Measurements from ENCODE around the gene OAS2. TPM values are rescaled to one million over a fixed set of nuclear protein-coding genes. Genes with fewer than 3 reads are reported as not detected.
"Not testable (repeated sequence)": the region's sequence is repeated elsewhere in the genome, so short reads cannot be mapped to it uniquely, and the experiment has no call there.

The OAS2 gene
- total and polyA plus RNA-seq, 2 experiments from 2014 or later = 0.50 TPM; not detected in 1

- no peak for DNase-seq (ENCODE audit: low spot score)
- H3K27ac ChIP-seq = no peak overlapping the region
- H4K20me1 ChIP-seq (ENCODE audit: insufficient read depth, poor library complexity, severe bottlenecking) = no peaks in the 10 kb centered on the region
- WGBS (ENCODE audit: low lambda C conversion rate, missing lambda C conversion rate) = 78% methylated on average over 2 of the region's 2 CpGs
- H3K4me3 ChIP-seq = no peak overlapping the region
- no peaks in the 10 kb centered on the region for H3K4me1 ChIP-seq (ENCODE audit: insufficient read depth)
- peaks cover 2% of the 10 kb centered on the region for H3K9me3 ChIP-seq (ENCODE audit: low read depth)
- peaks cover 4% of the 10 kb centered on the region for H3K27me3 ChIP-seq
- H3K4me2 ChIP-seq = no peak overlapping the region
- H3K36me3 ChIP-seq (replicated peaks; ENCODE audit: insufficient read depth, low read depth) = no peaks in the 10 kb centered on the region
- no peaks in the 10 kb centered on the region for H3K9me2 ChIP-seq (replicated peaks; ENCODE audit: insufficient read depth)
- H2AFZ ChIP-seq = no peak overlapping the region
- TF ChIP-seq EZH2 (IDR thresholded peaks at IDR 0.05; ENCODE audit: borderline replicate concordance) (no peak), CTCF (IDR thresholded peaks at IDR 0.05; ENCODE audit: poor library complexity) (no peak), EZH2phosphoT487 (IDR thresholded peaks at IDR 0.05; ENCODE audit: low read depth, severe bottlenecking, unreplicated experiment) (no peak)
- H3K79me2 ChIP-seq = no peaks in the 10 kb centered on the region
These were observed 9.2 kb downstream of the OAS2 start for GRCh38 chr12:112987561-112987960.

GRCh38 chr12:112988224-112988623 is 9.9 kb downstream of the OAS2 start:
- no peaks in the 10 kb centered on the region for H3K4me1 ChIP-seq (ENCODE audit: insufficient read depth)
- H3K9me3 ChIP-seq (ENCODE audit: low read depth) = no peaks in the 10 kb centered on the region
- no peaks in the 10 kb centered on the region for H3K9me2 ChIP-seq (replicated peaks; ENCODE audit: insufficient read depth)
- H3K27me3 ChIP-seq = peaks cover 4% of the 10 kb centered on the region
- TF ChIP-seq CTCF (IDR thresholded peaks at IDR 0.05; ENCODE audit: poor library complexity) (no peak), EZH2phosphoT487 (IDR thresholded peaks at IDR 0.05; ENCODE audit: low read depth, severe bottlenecking, unreplicated experiment) (no peak), EZH2 (IDR thresholded peaks at IDR 0.05; ENCODE audit: borderline replicate concordance) (no peak)
- H2AFZ ChIP-seq = no peak overlapping the region
- H3K4me2 ChIP-seq = no peak overlapping the region
- H4K20me1 ChIP-seq (ENCODE audit: insufficient read depth, poor library complexity, severe bottlenecking) = no peaks in the 10 kb centered on the region
- no peak for DNase-seq (ENCODE audit: low spot score)
- H3K36me3 ChIP-seq (replicated peaks; ENCODE audit: insufficient read depth, low read depth) = no peaks in the 10 kb centered on the region
- no peaks in the 10 kb centered on the region for H3K79me2 ChIP-seq
- 79% methylated on average over 3 of the region's 3 CpGs for WGBS (ENCODE audit: low lambda C conversion rate, missing lambda C conversion rate)
- H3K4me3 ChIP-seq = no peak overlapping the region
- no peak overlapping the region for H3K27ac ChIP-seq

GRCh38 chr12:112988823-112989385 is 10.6 kb downstream of the OAS2 start:
- H3K36me3 ChIP-seq (replicated peaks; ENCODE audit: insufficient read depth, low read depth); H3K27me3 ChIP-seq; H3K27ac ChIP-seq; H3K9me2 ChIP-seq (replicated peaks; ENCODE audit: insufficient read depth); H2AFZ ChIP-seq; H3K4me3 ChIP-seq; H3K9me3 ChIP-seq (ENCODE audit: low read depth); DNase-seq (ENCODE audit: low spot score); H3K4me1 ChIP-seq (ENCODE audit: insufficient read depth); H4K20me1 ChIP-seq (ENCODE audit: insufficient read depth, poor library complexity, severe bottlenecking); H3K4me2 ChIP-seq; H3K79me2 ChIP-seq: not testable (repeated sequence)
- 83% methylated on average over 3 of the region's 3 CpGs for WGBS (ENCODE audit: low lambda C conversion rate, missing lambda C conversion rate)

- Histone ChIP-seq H3K79me2 (no peaks in the 10 kb centered on the region), H3K36me3 (replicated peaks; ENCODE audit: insufficient read depth, low read depth) (no peaks in the 10 kb centered on the region), H3K4me2 (no peak overlapping the region), H3K27ac (no peak overlapping the region), H4K20me1 (ENCODE audit: insufficient read depth, poor library complexity, severe bottlenecking) (no peaks in the 10 kb centered on the region), H2AFZ (no peak overlapping the region), H3K9me2 (replicated peaks; ENCODE audit: insufficient read depth) (no peaks in the 10 kb centered on the region), H3K4me3 (no peak overlapping the region), H3K27me3 (peaks cover 4% of the 10 kb centered on the region), H3K9me3 (ENCODE audit: low read depth) (no peaks in the 10 kb centered on the region), H3K4me1 (ENCODE audit: insufficient read depth) (no peaks in the 10 kb centered on the region)
- no peak for TF ChIP-seq CTCF (IDR thresholded peaks at IDR 0.05; ENCODE audit: poor library complexity)
- no peak for TF ChIP-seq EZH2 (IDR thresholded peaks at IDR 0.05; ENCODE audit: borderline replicate concordance)
- TF ChIP-seq EZH2phosphoT487 (IDR thresholded peaks at IDR 0.05; ENCODE audit: low read depth, severe bottlenecking, unreplicated experiment) = no peak
- 68% methylated on average over 1 of the region's 1 CpG for WGBS (ENCODE audit: low lambda C conversion rate, missing lambda C conversion rate)
- no peak for DNase-seq (ENCODE audit: low spot score)
These were observed 11.5 kb downstream of the OAS2 start for GRCh38 chr12:112989806-112990205.

Measured in hepatocyte (in vitro differentiated cells).